ENCODE data around the gene SPATA24.

The SPATA24 gene

GRCh38 chr5:139386050-139386438, 17.8 kb downstream of the SPATA24 start:
- H3K9me3 Mint-ChIP-seq, result no peaks in the 10 kb centered on the region
- no peak overlapping the region for H3K4me3 Mint-ChIP-seq
- peaks cover 2% of the 10 kb centered on the region for H3K36me3 Mint-ChIP-seq (ENCODE audit: low read depth)
- peaks cover 48% of the 10 kb centered on the region for H3K4me1 Mint-ChIP-seq (ENCODE audit: low read depth)
- H3K27ac Mint-ChIP-seq, result peak overlapping the region; percentile 77
- no peak for DNase-seq
- no peaks in the 10 kb centered on the region for H3K27me3 Mint-ChIP-seq

GRCh38 chr5:139385061-139386049, 18.5 kb downstream of the SPATA24 start:
- H3K27ac Mint-ChIP-seq, result peak overlapping the region; percentile 77
- peaks cover 2% of the 10 kb centered on the region for H3K36me3 Mint-ChIP-seq (ENCODE audit: low read depth)
- no peak for DNase-seq
- no peaks in the 10 kb centered on the region for H3K27me3 Mint-ChIP-seq
- H3K4me3 Mint-ChIP-seq, result peak overlapping the region; percentile 49
- peaks cover 41% of the 10 kb centered on the region for H3K4me1 Mint-ChIP-seq (ENCODE audit: low read depth)
- no peaks in the 10 kb centered on the region for H3K9me3 Mint-ChIP-seq

GRCh38 chr5:139384591-139385051, 19.3 kb downstream of the SPATA24 start:
- DNase-seq, result no peak
- Mint-ChIP-seq H3K4me1 (ENCODE audit: low read depth) (peaks cover 33% of the 10 kb centered on the region), H3K9me3 (no peaks in the 10 kb centered on the region)

GRCh38 chr5:139383993-139384590, 19.8 kb downstream of the SPATA24 start:
- no peaks in the 10 kb centered on the region for H3K36me3 Mint-ChIP-seq (ENCODE audit: low read depth)
- peak overlapping the region; percentile 77 for H3K27ac Mint-ChIP-seq
- H3K4me3 Mint-ChIP-seq, result no peak overlapping the region
- no peak for DNase-seq
- H3K9me3 Mint-ChIP-seq, result no peaks in the 10 kb centered on the region
- no peaks in the 10 kb centered on the region for H3K27me3 Mint-ChIP-seq
- peaks cover 28% of the 10 kb centered on the region for H3K4me1 Mint-ChIP-seq (ENCODE audit: low read depth)

More at GRCh38 chr5:139384591-139385051, 19.3 kb downstream of the SPATA24 start:
- Mint-ChIP-seq H3K4me3 (no peak overlapping the region), H3K36me3 (ENCODE audit: low read depth) (peaks cover 2% of the 10 kb centered on the region), H3K27me3 (no peaks in the 10 kb centered on the region), H3K27ac (peak overlapping the region; percentile 77)

GRCh38 chr5:139383275-139383992, 20.5 kb downstream of the SPATA24 start, which contains the start of gene SLC23A1:
Gene SLC23A1, minus strand, starts transcription at chr5:139383297. Its CDS starts 44 bp downstream, at chr5:139383253.
- Mint-ChIP-seq H3K9me3 (no peaks in the 10 kb centered on the region), H3K36me3 (ENCODE audit: low read depth) (no peaks in the 10 kb centered on the region), H3K4me1 (ENCODE audit: low read depth) (peaks cover 26% of the 10 kb centered on the region), H3K27ac (no peak within 1 kb of the TSS), H3K4me3 (no peak within 1 kb of the TSS), H3K27me3 (no peaks in the 10 kb centered on the region)
- DNase-seq, result no peak

GRCh38 chr5:139382807-139383206, 21.1 kb downstream of the SPATA24 start:
- H3K36me3 Mint-ChIP-seq (ENCODE audit: low read depth), result no peaks in the 10 kb centered on the region
- H3K27ac Mint-ChIP-seq, result no peak overlapping the region
- no peak overlapping the region for H3K4me3 Mint-ChIP-seq
- DNase-seq, result no peak
- H3K9me3 Mint-ChIP-seq, result no peaks in the 10 kb centered on the region
- peaks cover 26% of the 10 kb centered on the region for H3K4me1 Mint-ChIP-seq (ENCODE audit: low read depth)
- H3K27me3 Mint-ChIP-seq, result no peaks in the 10 kb centered on the region

GRCh38 chr5:139381837-139382761, 21.8 kb downstream of the SPATA24 start:
- Mint-ChIP-seq H3K4me3 (no peak overlapping the region), H3K9me3 (no peaks in the 10 kb centered on the region), H3K27me3 (no peaks in the 10 kb centered on the region), H3K27ac (no peak overlapping the region), H3K36me3 (ENCODE audit: low read depth) (no peaks in the 10 kb centered on the region), H3K4me1 (ENCODE audit: low read depth) (peaks cover 26% of the 10 kb centered on the region)
- DNase-seq, result no peak

GRCh38 chr5:139379626-139380449, 24.1 kb downstream of the SPATA24 start:
- Mint-ChIP-seq H3K27me3 (no peaks in the 10 kb centered on the region), H3K4me1 (ENCODE audit: low read depth) (peaks cover 7% of the 10 kb centered on the region), H3K36me3 (ENCODE audit: low read depth) (peaks cover 2% of the 10 kb centered on the region), H3K9me3 (no peaks in the 10 kb centered on the region), H3K27ac (no peak overlapping the region), H3K4me3 (no peak overlapping the region)
- DNase-seq, result no peak

GRCh38 chr5:139378941-139379361, 24.9 kb downstream of the SPATA24 start:
- Mint-ChIP-seq H3K27ac (no peak overlapping the region), H3K36me3 (ENCODE audit: low read depth) (peaks cover 3% of the 10 kb centered on the region), H3K9me3 (no peaks in the 10 kb centered on the region), H3K27me3 (no peaks in the 10 kb centered on the region), H3K4me1 (ENCODE audit: low read depth) (no peaks in the 10 kb centered on the region), H3K4me3 (no peak overlapping the region)
- no peak for DNase-seq

- H3K27me3 Mint-ChIP-seq, result no peaks in the 10 kb centered on the region
- peaks cover 8% of the 10 kb centered on the region for H3K36me3 Mint-ChIP-seq (ENCODE audit: low read depth)
- H3K4me3 Mint-ChIP-seq, result no peak overlapping the region
- no peaks in the 10 kb centered on the region for H3K4me1 Mint-ChIP-seq (ENCODE audit: low read depth)
- H3K27ac Mint-ChIP-seq, result no peak overlapping the region
- peak; percentile 22 for DNase-seq
- no peaks in the 10 kb centered on the region for H3K9me3 Mint-ChIP-seq
Measured at GRCh38 chr5:139378101-139378825, 25.6 kb downstream of the SPATA24 start.

- peak; percentile 16 for DNase-seq
- Mint-ChIP-seq H3K4me1 (ENCODE audit: low read depth) (peaks cover under 1% of the 10 kb centered on the region), H3K27ac (no peak overlapping the region), H3K9me3 (no peaks in the 10 kb centered on the region), H3K4me3 (no peak overlapping the region), H3K36me3 (ENCODE audit: low read depth) (peaks cover 13% of the 10 kb centered on the region), H3K27me3 (no peaks in the 10 kb centered on the region)
Measured at GRCh38 chr5:139377226-139377625, 26.7 kb downstream of the SPATA24 start.

GRCh38 chr5:139376364-139376763, 27.5 kb downstream of the SPATA24 start:
- Mint-ChIP-seq H3K27me3 (no peaks in the 10 kb centered on the region), H3K9me3 (no peaks in the 10 kb centered on the region), H3K4me3 (no peak overlapping the region), H3K36me3 (ENCODE audit: low read depth) (peaks cover 18% of the 10 kb centered on the region), H3K4me1 (ENCODE audit: low read depth) (peaks cover 9% of the 10 kb centered on the region), H3K27ac (no peak overlapping the region)
- DNase-seq, result no peak
